ENCODE data around the gene SIRT2.

DNA sequence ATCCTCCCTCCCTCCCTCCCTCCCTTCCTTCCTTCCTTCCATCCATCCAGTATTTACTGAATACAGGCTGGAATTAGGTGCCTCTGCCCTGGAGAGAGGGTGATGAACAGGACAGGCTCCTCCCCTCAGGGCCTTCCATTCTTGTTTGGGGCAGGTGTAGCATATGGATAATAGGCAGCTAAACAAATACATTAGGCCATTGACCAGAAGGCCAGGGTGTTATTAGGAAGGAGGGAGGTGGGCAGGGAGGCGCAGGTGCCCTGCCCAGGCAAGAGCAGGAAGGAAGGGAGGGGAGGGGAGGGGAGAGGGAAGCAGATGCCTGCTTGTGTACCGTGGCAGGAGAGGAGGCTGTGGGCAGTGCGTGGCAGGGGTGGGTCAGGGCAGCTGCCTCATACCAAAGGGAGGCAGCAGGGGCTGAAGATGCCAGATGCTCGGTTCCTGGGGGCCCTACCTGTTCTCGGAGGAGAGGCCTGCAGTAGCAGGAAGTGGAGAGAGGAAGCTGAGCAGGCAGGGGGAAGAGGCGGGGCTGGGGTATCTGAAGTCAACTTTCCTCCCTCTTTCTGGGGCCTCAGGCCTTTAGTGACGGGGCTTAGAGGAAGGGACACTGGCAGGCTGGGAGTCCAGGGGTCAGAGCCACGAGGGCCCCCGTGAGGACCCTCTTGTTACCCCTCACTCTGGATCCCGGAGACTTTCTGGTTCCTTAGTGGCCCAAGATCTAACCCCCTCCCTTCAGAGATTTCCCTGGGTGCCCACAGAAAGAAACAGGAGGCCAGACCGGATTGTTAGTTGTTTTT is 21.4 kb downstream of the SIRT2 start, which contains the start of gene RINL:
- TF ChIP-seq, protein P1, sequence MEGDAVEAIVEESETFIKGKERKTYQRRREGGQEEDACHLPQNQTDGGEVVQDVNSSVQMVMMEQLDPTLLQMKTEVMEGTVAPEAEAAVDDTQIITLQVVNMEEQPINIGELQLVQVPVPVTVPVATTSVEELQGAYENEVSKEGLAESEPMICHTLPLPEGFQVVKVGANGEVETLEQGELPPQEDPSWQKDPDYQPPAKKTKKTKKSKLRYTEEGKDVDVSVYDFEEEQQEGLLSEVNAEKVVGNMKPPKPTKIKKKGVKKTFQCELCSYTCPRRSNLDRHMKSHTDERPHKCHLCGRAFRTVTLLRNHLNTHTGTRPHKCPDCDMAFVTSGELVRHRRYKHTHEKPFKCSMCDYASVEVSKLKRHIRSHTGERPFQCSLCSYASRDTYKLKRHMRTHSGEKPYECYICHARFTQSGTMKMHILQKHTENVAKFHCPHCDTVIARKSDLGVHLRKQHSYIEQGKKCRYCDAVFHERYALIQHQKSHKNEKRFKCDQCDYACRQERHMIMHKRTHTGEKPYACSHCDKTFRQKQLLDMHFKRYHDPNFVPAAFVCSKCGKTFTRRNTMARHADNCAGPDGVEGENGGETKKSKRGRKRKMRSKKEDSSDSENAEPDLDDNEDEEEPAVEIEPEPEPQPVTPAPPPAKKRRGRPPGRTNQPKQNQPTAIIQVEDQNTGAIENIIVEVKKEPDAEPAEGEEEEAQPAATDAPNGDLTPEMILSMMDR (IDR thresholded peaks at IDR 0.05; ENCODE audit: insufficient read depth, low read length, poor library complexity, severe bottlenecking), result no peak
- no peak for TF ChIP-seq EZH2phosphoT487 (conservative IDR thresholded peaks at IDR 0.05; ENCODE audit: low read length)
